NCI-H2107 (cell line): ENCODE measurements around the gene TINAG.

ENCODE experiments used
- DNase-seq: peaks from one replicate; lab custom pipeline; 2025; lab: John Stamatoyannopoulos, UW

Gene TINAG

GRCh38 chr6:54427396-54427937 lies 119.2 kb downstream of the TINAG start:
- no peak for DNase-seq

GRCh38 chr6:54428431-54428830 lies 120.2 kb downstream of the TINAG start:
- DNase-seq, result no peak

- DNase-seq, result no peak
Measured at GRCh38 chr6:54431466-54431865, 123.2 kb downstream of the TINAG start.
